Measurements from ENCODE around the gene ALB.

DNA sequence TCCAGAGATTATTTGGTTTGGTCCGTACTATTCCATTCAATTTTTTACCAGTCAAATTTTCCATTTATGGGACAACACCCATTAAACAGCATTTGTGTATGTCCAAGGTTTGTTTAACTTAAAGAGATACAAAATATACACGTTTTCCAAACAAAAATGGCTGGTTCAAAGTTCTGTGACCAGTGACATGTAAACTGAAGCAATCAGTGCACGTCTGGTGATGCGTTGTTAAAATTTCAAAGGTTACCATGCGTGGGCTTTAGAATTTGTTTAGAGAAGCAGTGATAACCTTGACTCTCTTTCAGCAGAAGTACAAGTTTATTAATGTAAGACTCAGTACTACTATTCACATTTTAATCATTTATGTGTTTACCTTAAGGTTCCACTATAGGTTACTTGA, 25.2 kb upstream of the ALB start:
- TF ChIP-seq, protein P1, sequence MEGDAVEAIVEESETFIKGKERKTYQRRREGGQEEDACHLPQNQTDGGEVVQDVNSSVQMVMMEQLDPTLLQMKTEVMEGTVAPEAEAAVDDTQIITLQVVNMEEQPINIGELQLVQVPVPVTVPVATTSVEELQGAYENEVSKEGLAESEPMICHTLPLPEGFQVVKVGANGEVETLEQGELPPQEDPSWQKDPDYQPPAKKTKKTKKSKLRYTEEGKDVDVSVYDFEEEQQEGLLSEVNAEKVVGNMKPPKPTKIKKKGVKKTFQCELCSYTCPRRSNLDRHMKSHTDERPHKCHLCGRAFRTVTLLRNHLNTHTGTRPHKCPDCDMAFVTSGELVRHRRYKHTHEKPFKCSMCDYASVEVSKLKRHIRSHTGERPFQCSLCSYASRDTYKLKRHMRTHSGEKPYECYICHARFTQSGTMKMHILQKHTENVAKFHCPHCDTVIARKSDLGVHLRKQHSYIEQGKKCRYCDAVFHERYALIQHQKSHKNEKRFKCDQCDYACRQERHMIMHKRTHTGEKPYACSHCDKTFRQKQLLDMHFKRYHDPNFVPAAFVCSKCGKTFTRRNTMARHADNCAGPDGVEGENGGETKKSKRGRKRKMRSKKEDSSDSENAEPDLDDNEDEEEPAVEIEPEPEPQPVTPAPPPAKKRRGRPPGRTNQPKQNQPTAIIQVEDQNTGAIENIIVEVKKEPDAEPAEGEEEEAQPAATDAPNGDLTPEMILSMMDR (IDR thresholded peaks at IDR 0.05): no peak
- TF ChIP-seq POLR2A (IDR thresholded peaks at IDR 0.05): no peak

Measured in body of pancreas (tissue), 4 donors.